Measurements from ENCODE around the gene GLB1L.

Gene GLB1L

DNA sequence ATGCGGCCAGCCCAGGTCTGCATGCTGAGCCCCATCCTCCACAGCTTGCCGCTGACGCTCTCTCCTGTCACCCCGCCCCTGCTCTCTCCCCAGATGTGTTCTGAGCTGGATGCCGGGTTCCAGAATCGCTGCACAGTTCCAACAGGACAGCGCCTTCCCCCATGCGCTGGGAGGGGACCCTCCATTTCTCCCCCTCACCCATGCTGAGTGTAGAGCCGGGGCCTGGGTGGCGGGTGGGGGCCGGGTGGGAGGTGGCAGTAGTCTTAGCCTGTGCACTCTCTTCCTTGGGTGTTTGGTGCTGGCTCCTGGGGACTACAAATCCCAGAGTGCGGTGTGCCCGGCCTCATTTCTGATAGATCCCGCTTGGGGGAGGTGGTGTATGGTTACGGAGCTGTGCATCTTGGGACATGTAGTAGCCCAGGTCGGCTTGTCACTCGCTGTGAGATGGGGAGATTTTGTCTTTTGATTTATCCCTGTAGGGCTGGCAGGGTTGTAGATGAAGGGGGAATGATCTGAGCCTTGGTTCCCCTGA is 40.7 kb upstream of the GLB1L start:
- no peaks in the 10 kb centered on the region for H3K27me3 ChIP-seq (replicated peaks in 2 of 5; ENCODE audit: control insufficient read depth in 4 of 5, insufficient read depth in 5 of 5, low read length in 4 of 5)
- 96% methylated on average over 11 of the region's 17 CpGs for WGBS (ENCODE audit: insufficient coverage)
- POLR2A ChIA-PET: no interaction called here
- H3K4me1 ChIP-seq (ENCODE audit: control extremely low read depth in 1 of 4, control insufficient read depth in 4 of 4, insufficient read depth in 4 of 4, low read length in 3 of 4): no peaks in the 10 kb centered on the region
- H3K27ac ChIP-seq (ENCODE audit: insufficient read depth in 1 of 2, low read depth in 1 of 2, low read length in 2 of 2, poor library complexity in 1 of 2, severe bottlenecking in 2 of 2): no peak overlapping the region
- H3K9me3 ChIP-seq (ENCODE audit: control extremely low read depth in 1 of 5, control insufficient read depth in 4 of 5, insufficient read depth in 2 of 5, low read depth in 1 of 5, low read length in 4 of 5): no peaks in the 10 kb centered on the region
- CTCF ChIA-PET: interaction anchor here (1.3 to 18.3 kb wide), 2 partner anchors 9 to 13 kb away, joined by 6 to 381 read pairs; no protein-coding TSS in a partner anchor
- DNase-seq: no peak
- H3K4me3 ChIP-seq (ENCODE audit: control insufficient read depth in 1 of 7, extremely low read depth in 1 of 7, insufficient read depth in 4 of 7, low read depth in 2 of 7, low read length in 6 of 7): no peak overlapping the region
- H3K36me3 ChIP-seq (ENCODE audit: control insufficient read depth in 4 of 4, insufficient read depth in 4 of 4, low read length in 3 of 4): peaks cover 2 to 37% (median 16%) of the 10 kb centered on the region in 4 experiments

- POLR2A ChIA-PET: no interaction called here
These were observed 40.1 kb upstream of the GLB1L start for GRCh38 chr2:219285373-219285735.

GRCh38 chr2:219284501-219285372 is 39.5 kb upstream of the GLB1L start:
- H3K27me3 ChIP-seq (replicated peaks in 2 of 5; ENCODE audit: control insufficient read depth in 4 of 5, insufficient read depth in 5 of 5, low read length in 4 of 5): no peaks in the 10 kb centered on the region
- H3K4me1 ChIP-seq (ENCODE audit: control extremely low read depth in 1 of 4, control insufficient read depth in 4 of 4, insufficient read depth in 4 of 4, low read length in 3 of 4): peaks cover 0 to 10% (median 8%) of the 10 kb centered on the region in 4 experiments
- no peak for DNase-seq
- H3K9me3 ChIP-seq (ENCODE audit: control extremely low read depth in 1 of 5, control insufficient read depth in 4 of 5, insufficient read depth in 2 of 5, low read depth in 1 of 5, low read length in 4 of 5): no peaks in the 10 kb centered on the region
- no peak overlapping the region for H3K4me3 ChIP-seq (ENCODE audit: control insufficient read depth in 1 of 7, extremely low read depth in 1 of 7, insufficient read depth in 4 of 7, low read depth in 2 of 7, low read length in 6 of 7)
- 100% methylated on average over 12 of the region's 16 CpGs for WGBS (ENCODE audit: insufficient coverage)
- ChIA-PET POLR2A (no interaction called here), CTCF (interaction anchor here (0.8 to 18.3 kb wide), 6 partner anchors 9 to 67 kb away, joined by 3 to 381 read pairs (median 4); partner anchors contain the start of gene TUBA4A)
- H3K36me3 ChIP-seq (ENCODE audit: control insufficient read depth in 4 of 4, insufficient read depth in 4 of 4, low read length in 3 of 4): peaks cover 2 to 37% (median 17%) of the 10 kb centered on the region in 4 experiments
- no peak overlapping the region for H3K27ac ChIP-seq (ENCODE audit: insufficient read depth in 1 of 2, low read depth in 1 of 2, low read length in 2 of 2, poor library complexity in 1 of 2, severe bottlenecking in 2 of 2)

More at GRCh38 chr2:219285373-219285735, 40.1 kb upstream of the GLB1L start:
- no peak for DNase-seq
- H3K27me3 ChIP-seq (replicated peaks in 2 of 5; ENCODE audit: control insufficient read depth in 4 of 5, insufficient read depth in 5 of 5, low read length in 4 of 5): no peaks in the 10 kb centered on the region
- H3K9me3 ChIP-seq (ENCODE audit: control extremely low read depth in 1 of 5, control insufficient read depth in 4 of 5, insufficient read depth in 2 of 5, low read depth in 1 of 5, low read length in 4 of 5): no peaks in the 10 kb centered on the region
- H3K27ac ChIP-seq (ENCODE audit: insufficient read depth in 1 of 2, low read depth in 1 of 2, low read length in 2 of 2, poor library complexity in 1 of 2, severe bottlenecking in 2 of 2): no peak overlapping the region
- CTCF ChIA-PET: interaction anchor here (0.9 to 18.3 kb wide), 2 partner anchors 10 to 44 kb away, joined by 3 to 381 read pairs; no protein-coding TSS in a partner anchor
- WGBS (ENCODE audit: insufficient coverage): 100% methylated on average over 6 of the region's 12 CpGs
- H3K4me1 ChIP-seq (ENCODE audit: control extremely low read depth in 1 of 4, control insufficient read depth in 4 of 4, insufficient read depth in 4 of 4, low read length in 3 of 4): peaks cover 0 to 4% (median 2%) of the 10 kb centered on the region in 4 experiments
- H3K36me3 ChIP-seq (ENCODE audit: control insufficient read depth in 4 of 4, insufficient read depth in 4 of 4, low read length in 3 of 4): peaks cover 2 to 37% (median 16%) of the 10 kb centered on the region in 4 experiments
- no peak overlapping the region for H3K4me3 ChIP-seq (ENCODE audit: control insufficient read depth in 1 of 7, extremely low read depth in 1 of 7, insufficient read depth in 4 of 7, low read depth in 2 of 7, low read length in 6 of 7)

GRCh38 chr2:219282943-219283581 is 37.8 kb upstream of the GLB1L start:
- Histone ChIP-seq H3K36me3 (ENCODE audit: control insufficient read depth in 4 of 4, insufficient read depth in 4 of 4, low read length in 3 of 4) (peaks cover 2 to 37% (median 17%) of the 10 kb centered on the region in 4 experiments), H3K4me1 (ENCODE audit: control extremely low read depth in 1 of 4, control insufficient read depth in 4 of 4, insufficient read depth in 4 of 4, low read length in 3 of 4) (peaks cover 6 to 23% (median 21%) of the 10 kb centered on the region in 4 experiments)

DNA sequence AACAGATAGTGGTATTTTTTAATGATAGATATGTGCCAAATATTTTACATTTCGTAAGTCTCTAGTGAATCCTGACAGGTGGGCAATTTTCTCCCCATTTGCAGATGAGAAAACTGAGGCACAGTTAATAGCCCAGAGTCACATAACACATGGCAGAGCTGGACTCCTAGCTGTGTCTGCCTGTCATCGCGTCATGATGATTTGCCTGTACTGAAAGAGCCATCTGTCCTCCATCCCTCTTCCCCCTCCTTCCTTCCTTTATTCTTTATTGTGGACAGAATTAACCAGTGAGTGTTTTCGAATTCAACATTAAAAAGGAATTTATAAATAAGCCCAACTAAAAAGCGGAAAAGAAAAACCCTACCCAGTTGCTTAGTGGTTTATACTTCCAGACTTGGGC is 37.1 kb upstream of the GLB1L start:
- POLR2A ChIA-PET: no interaction called here
- no peak overlapping the region for H3K27ac ChIP-seq (ENCODE audit: insufficient read depth in 1 of 2, low read depth in 1 of 2, low read length in 2 of 2, poor library complexity in 1 of 2, severe bottlenecking in 2 of 2)
- H3K36me3 ChIP-seq (ENCODE audit: control insufficient read depth in 4 of 4, insufficient read depth in 4 of 4, low read length in 3 of 4): peaks cover 2 to 37% (median 17%) of the 10 kb centered on the region in 4 experiments
- H3K4me3 ChIP-seq (ENCODE audit: control insufficient read depth in 1 of 7, extremely low read depth in 1 of 7, insufficient read depth in 4 of 7, low read depth in 2 of 7, low read length in 6 of 7): no peak overlapping the region
- DNase-seq: no peak
- peaks cover 8 to 30% (median 27%) of the 10 kb centered on the region in 4 experiments for H3K4me1 ChIP-seq (ENCODE audit: control extremely low read depth in 1 of 4, control insufficient read depth in 4 of 4, insufficient read depth in 4 of 4, low read length in 3 of 4)
- H3K27me3 ChIP-seq (replicated peaks in 2 of 5; ENCODE audit: control insufficient read depth in 4 of 5, insufficient read depth in 5 of 5, low read length in 4 of 5): no peaks in the 10 kb centered on the region
- H3K9me3 ChIP-seq (ENCODE audit: control extremely low read depth in 1 of 5, control insufficient read depth in 4 of 5, insufficient read depth in 2 of 5, low read depth in 1 of 5, low read length in 4 of 5): no peaks in the 10 kb centered on the region
- CTCF ChIA-PET: interaction anchor here (1.1 to 18.3 kb wide), 3 partner anchors 13 to 36 kb away, joined by 3 to 381 read pairs (median 3); no protein-coding TSS in a partner anchor
- WGBS (ENCODE audit: insufficient coverage): 92% methylated on average over 1 of the region's 5 CpGs

More at GRCh38 chr2:219282943-219283581, 37.8 kb upstream of the GLB1L start:
- H3K4me3 ChIP-seq (ENCODE audit: control insufficient read depth in 1 of 7, extremely low read depth in 1 of 7, insufficient read depth in 4 of 7, low read depth in 2 of 7, low read length in 6 of 7): no peak overlapping the region
- ChIA-PET CTCF (interaction anchor here (1.1 to 18.3 kb wide), 3 partner anchors 12 to 69 kb away, joined by 3 to 381 read pairs (median 4); no protein-coding TSS in a partner anchor), POLR2A (no interaction called here)
- WGBS (ENCODE audit: insufficient coverage): 96% methylated on average over 16 of the region's 17 CpGs
- H3K27me3 ChIP-seq (replicated peaks in 2 of 5; ENCODE audit: control insufficient read depth in 4 of 5, insufficient read depth in 5 of 5, low read length in 4 of 5): no peaks in the 10 kb centered on the region
- H3K27ac ChIP-seq (ENCODE audit: insufficient read depth in 1 of 2, low read depth in 1 of 2, low read length in 2 of 2, poor library complexity in 1 of 2, severe bottlenecking in 2 of 2): no peak overlapping the region
- no peaks in the 10 kb centered on the region for H3K9me3 ChIP-seq (ENCODE audit: control extremely low read depth in 1 of 5, control insufficient read depth in 4 of 5, insufficient read depth in 2 of 5, low read depth in 1 of 5, low read length in 4 of 5)
- DNase-seq: no peak

- peaks cover 2 to 37% (median 17%) of the 10 kb centered on the region in 4 experiments for H3K36me3 ChIP-seq (ENCODE audit: control insufficient read depth in 4 of 4, insufficient read depth in 4 of 4, low read length in 3 of 4)
- H3K27ac ChIP-seq (ENCODE audit: insufficient read depth in 1 of 2, low read depth in 1 of 2, low read length in 2 of 2, poor library complexity in 1 of 2, severe bottlenecking in 2 of 2): no peak overlapping the region
- ChIA-PET CTCF (interaction anchor here (1.2 to 18.3 kb wide), 6 partner anchors 14 to 71 kb away, joined by 3 to 381 read pairs (median 4); no protein-coding TSS in a partner anchor), POLR2A (no interaction called here)
- WGBS (ENCODE audit: insufficient coverage): 91% methylated on average over 8 of the region's 8 CpGs
- H3K4me1 ChIP-seq (ENCODE audit: control extremely low read depth in 1 of 4, control insufficient read depth in 4 of 4, insufficient read depth in 4 of 4, low read length in 3 of 4): peaks cover 8 to 32% (median 28%) of the 10 kb centered on the region in 4 experiments
- no peaks in the 10 kb centered on the region for H3K9me3 ChIP-seq (ENCODE audit: control extremely low read depth in 1 of 5, control insufficient read depth in 4 of 5, insufficient read depth in 2 of 5, low read depth in 1 of 5, low read length in 4 of 5)
- no peak overlapping the region for H3K4me3 ChIP-seq (ENCODE audit: control insufficient read depth in 1 of 7, extremely low read depth in 1 of 7, insufficient read depth in 4 of 7, low read depth in 2 of 7, low read length in 6 of 7)
- H3K27me3 ChIP-seq (replicated peaks in 2 of 5; ENCODE audit: control insufficient read depth in 4 of 5, insufficient read depth in 5 of 5, low read length in 4 of 5): no peaks in the 10 kb centered on the region
- no peak for DNase-seq
These were observed 36.3 kb upstream of the GLB1L start for GRCh38 chr2:219281588-219281987.
